ENCODE measurements around the gene DGKG.

Gene DGKG

DNA sequence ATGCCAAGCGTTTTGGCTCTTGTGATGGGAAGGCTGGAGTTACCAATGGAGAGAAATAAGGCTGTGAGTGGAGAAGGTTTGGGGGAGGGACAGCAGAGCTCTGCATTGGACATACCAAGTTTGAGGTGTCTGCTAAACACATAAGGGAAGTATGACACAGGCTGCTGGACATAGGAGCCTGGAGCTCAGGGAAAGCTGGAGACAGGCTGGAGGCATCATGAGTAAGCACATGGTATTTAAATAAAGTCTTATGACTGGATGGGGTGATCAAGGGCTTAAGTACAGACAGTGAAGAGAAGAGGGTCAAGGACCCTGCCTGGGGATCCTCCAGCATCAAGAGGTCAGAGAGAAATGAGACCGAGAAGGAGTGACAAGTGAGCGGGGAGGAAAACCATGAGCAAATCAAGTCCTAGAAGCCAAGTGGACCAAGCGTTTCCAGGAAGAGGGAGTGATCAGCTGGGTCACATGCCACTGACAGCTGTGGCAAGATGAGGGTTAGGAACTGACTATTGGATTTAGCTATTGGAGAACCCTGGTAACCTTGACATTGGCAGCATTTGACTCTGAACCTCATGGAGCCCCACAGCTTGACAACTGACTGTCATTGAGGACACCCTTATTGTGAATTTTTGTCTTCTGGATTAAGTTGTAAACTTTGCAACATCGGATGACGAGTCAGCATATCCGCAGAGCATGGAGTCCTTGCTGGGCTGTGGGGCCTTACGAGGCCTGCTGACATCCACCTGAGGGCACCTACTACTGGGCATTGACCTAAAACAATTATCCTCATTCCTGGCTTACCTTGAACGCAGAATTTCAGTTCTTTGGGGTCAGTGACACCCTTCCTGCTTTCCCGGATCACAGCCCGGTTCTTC is 174.4 kb downstream of the DGKG start:
- DNase-seq (ENCODE audit: low spot score) = no peak
- ATAC-seq (ENCODE audit: low read depth) = no peak
- Histone ChIP-seq H3K27ac (ENCODE audit: poor library complexity, severe bottlenecking) (no peak overlapping the region), H3K36me3 (ENCODE audit: low read depth) (no peaks in the 10 kb centered on the region), H3K4me3 (ENCODE audit: severe bottlenecking) (no peak overlapping the region), H3K27me3 (ENCODE audit: insufficient read depth, poor library complexity, severe bottlenecking) (peaks cover 5% of the 10 kb centered on the region), H3K9me3 (ENCODE audit: severe bottlenecking) (no peaks in the 10 kb centered on the region), H3K4me1 (ENCODE audit: insufficient read depth, poor library complexity, severe bottlenecking) (no peaks in the 10 kb centered on the region)
- TF ChIP-seq, protein P1, sequence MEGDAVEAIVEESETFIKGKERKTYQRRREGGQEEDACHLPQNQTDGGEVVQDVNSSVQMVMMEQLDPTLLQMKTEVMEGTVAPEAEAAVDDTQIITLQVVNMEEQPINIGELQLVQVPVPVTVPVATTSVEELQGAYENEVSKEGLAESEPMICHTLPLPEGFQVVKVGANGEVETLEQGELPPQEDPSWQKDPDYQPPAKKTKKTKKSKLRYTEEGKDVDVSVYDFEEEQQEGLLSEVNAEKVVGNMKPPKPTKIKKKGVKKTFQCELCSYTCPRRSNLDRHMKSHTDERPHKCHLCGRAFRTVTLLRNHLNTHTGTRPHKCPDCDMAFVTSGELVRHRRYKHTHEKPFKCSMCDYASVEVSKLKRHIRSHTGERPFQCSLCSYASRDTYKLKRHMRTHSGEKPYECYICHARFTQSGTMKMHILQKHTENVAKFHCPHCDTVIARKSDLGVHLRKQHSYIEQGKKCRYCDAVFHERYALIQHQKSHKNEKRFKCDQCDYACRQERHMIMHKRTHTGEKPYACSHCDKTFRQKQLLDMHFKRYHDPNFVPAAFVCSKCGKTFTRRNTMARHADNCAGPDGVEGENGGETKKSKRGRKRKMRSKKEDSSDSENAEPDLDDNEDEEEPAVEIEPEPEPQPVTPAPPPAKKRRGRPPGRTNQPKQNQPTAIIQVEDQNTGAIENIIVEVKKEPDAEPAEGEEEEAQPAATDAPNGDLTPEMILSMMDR (IDR thresholded peaks at IDR 0.05; ENCODE audit: poor library complexity, severe bottlenecking) = no peak

GRCh38 chr3:186185194-186185787 is 176.7 kb downstream of the DGKG start:
- DNase-seq (ENCODE audit: low spot score) (no peak), ATAC-seq (ENCODE audit: low read depth) (no peak)
- no peaks in the 10 kb centered on the region for H3K36me3 ChIP-seq (ENCODE audit: low read depth)
- H3K27ac ChIP-seq (ENCODE audit: poor library complexity, severe bottlenecking) = no peak overlapping the region
- H3K4me3 ChIP-seq (ENCODE audit: severe bottlenecking) = no peak overlapping the region
- no peaks in the 10 kb centered on the region for H3K9me3 ChIP-seq (ENCODE audit: severe bottlenecking)
- H3K27me3 ChIP-seq (ENCODE audit: insufficient read depth, poor library complexity, severe bottlenecking) = no peaks in the 10 kb centered on the region
- H3K4me1 ChIP-seq (ENCODE audit: insufficient read depth, poor library complexity, severe bottlenecking) = no peaks in the 10 kb centered on the region
- TF ChIP-seq, protein P1 (IDR thresholded peaks at IDR 0.05; ENCODE audit: poor library complexity, severe bottlenecking) = no peak

DNA sequence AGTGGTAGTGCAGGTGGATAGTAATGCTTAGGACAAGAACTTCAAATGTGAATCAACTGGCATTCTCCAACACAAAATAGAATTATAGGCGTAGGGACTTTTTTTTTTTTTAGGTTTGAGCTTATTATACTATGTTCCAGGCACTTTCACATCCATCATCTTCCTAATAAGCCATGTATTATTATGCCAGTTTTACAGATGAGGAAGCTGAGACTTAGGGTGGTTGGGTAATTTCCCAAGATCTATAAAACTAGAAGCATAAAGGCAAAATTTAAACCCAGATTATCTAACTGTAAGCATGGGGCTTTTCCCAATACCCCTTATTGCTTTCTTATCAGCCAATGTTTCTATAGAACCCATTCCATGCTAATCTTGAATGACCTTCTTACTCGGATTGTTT is 178.0 kb downstream of the DGKG start:
- H3K36me3 ChIP-seq (ENCODE audit: low read depth) = no peaks in the 10 kb centered on the region
- ATAC-seq (ENCODE audit: low read depth) (no peak), DNase-seq (ENCODE audit: low spot score) (no peak)
- H3K9me3 ChIP-seq (ENCODE audit: severe bottlenecking) = no peaks in the 10 kb centered on the region
- no peak overlapping the region for H3K27ac ChIP-seq (ENCODE audit: poor library complexity, severe bottlenecking)
- H3K4me3 ChIP-seq (ENCODE audit: severe bottlenecking) = no peak overlapping the region
- TF ChIP-seq, protein P1 (IDR thresholded peaks at IDR 0.05; ENCODE audit: poor library complexity, severe bottlenecking) = no peak
- H3K4me1 ChIP-seq (ENCODE audit: insufficient read depth, poor library complexity, severe bottlenecking) = no peaks in the 10 kb centered on the region
- H3K27me3 ChIP-seq (ENCODE audit: insufficient read depth, poor library complexity, severe bottlenecking) = no peaks in the 10 kb centered on the region

DNA sequence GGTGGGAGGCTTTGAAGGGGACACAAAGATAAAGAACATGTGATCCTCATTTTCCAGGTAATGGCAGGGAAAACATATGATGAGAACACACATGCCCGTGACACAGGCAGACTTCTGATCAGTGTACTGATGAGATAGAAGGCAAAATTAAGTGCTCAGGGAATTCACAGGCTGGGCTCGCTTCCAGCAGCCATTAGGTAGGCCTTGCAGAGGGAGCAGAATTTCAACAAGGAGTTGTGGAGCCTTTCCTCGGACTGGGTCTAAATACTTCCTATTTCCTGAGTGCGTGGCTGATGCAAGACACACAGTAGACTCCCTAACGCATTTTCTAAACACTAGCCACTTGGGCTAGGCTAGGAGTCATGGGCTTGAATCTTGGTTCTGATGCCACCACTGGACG is 179.2 kb downstream of the DGKG start:
- ATAC-seq (ENCODE audit: low read depth) (no peak), DNase-seq (ENCODE audit: low spot score) (no peak)
- TF ChIP-seq, protein P1 (IDR thresholded peaks at IDR 0.05; ENCODE audit: poor library complexity, severe bottlenecking) = no peak
- no peak overlapping the region for H3K4me3 ChIP-seq (ENCODE audit: severe bottlenecking)
- no peaks in the 10 kb centered on the region for H3K9me3 ChIP-seq (ENCODE audit: severe bottlenecking)
- H3K4me1 ChIP-seq (ENCODE audit: insufficient read depth, poor library complexity, severe bottlenecking) = no peaks in the 10 kb centered on the region
- H3K27ac ChIP-seq (ENCODE audit: poor library complexity, severe bottlenecking) = no peak overlapping the region
- H3K27me3 ChIP-seq (ENCODE audit: insufficient read depth, poor library complexity, severe bottlenecking) = no peaks in the 10 kb centered on the region
- H3K36me3 ChIP-seq (ENCODE audit: low read depth) = no peaks in the 10 kb centered on the region

DNA sequence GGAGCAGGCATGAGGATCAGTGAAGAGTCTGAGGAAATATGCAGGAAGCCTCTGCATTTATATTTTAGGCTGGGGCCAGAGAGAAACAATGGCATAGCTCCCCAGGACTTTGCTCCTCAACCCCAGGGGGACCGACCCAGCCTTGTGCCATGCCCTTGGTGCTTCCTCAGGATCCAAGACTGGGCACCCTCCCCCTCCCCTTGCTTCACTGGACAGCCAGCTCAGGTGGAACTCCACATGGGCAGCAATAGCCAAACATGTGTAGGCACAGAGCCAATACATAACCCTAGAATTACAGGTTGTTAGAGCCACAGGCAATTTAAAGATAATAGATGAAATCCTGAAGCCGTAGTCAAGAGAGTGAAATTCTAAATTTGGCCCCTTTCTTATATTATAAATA is 180.1 kb downstream of the DGKG start:
- TF ChIP-seq, protein P1 (IDR thresholded peaks at IDR 0.05; ENCODE audit: poor library complexity, severe bottlenecking) = no peak
- H3K27ac ChIP-seq (ENCODE audit: poor library complexity, severe bottlenecking) = no peak overlapping the region
- no peak for ATAC-seq (ENCODE audit: low read depth)

More for the DNA sequence above, 180.1 kb downstream of the DGKG start:
- Histone ChIP-seq H3K36me3 (ENCODE audit: low read depth) (no peaks in the 10 kb centered on the region), H3K4me3 (ENCODE audit: severe bottlenecking) (no peak overlapping the region), H3K4me1 (ENCODE audit: insufficient read depth, poor library complexity, severe bottlenecking) (no peaks in the 10 kb centered on the region), H3K27me3 (ENCODE audit: insufficient read depth, poor library complexity, severe bottlenecking) (no peaks in the 10 kb centered on the region), H3K9me3 (ENCODE audit: severe bottlenecking) (no peaks in the 10 kb centered on the region)
- DNase-seq (ENCODE audit: low spot score) = no peak

Measured in RWPE2 (cell line).